Muscle layer of colon (tissue), 2 donors: Measurements from ENCODE around the gene PABPC3.

ENCODE experiments used
- H3K27ac ChIP-seq: one replicate; pipeline ENCODE4 v1.7.0; 2013; ENCODE audit warnings: low read depth, mild to moderate bottlenecking, low read length, moderate library complexity
- H3K27me3 ChIP-seq, 2 donors: one replicate each; pipeline ENCODE4 v1.7.0; 2013; ENCODE audit warnings: low read length in 2 of 2, mild to moderate bottlenecking in 2 of 2; ENCODE audit not compliant: insufficient read depth in 2 of 2, control insufficient read depth in 1 of 2
- H3K36me3 ChIP-seq: one replicate; pipeline ENCODE4 v1.7.0; 2013; ENCODE audit warnings: mild to moderate bottlenecking, low read length; ENCODE audit not compliant: insufficient read depth
- H3K4me1 ChIP-seq: one replicate; pipeline ENCODE4 v1.7.0; 2013; ENCODE audit warnings: mild to moderate bottlenecking, low read length; ENCODE audit not compliant: insufficient read depth
- H3K4me3 ChIP-seq, 2 donors: one replicate each; pipeline ENCODE4 v1.7.0; 2013; ENCODE audit warnings: low read length in 2 of 2, low read depth in 1 of 2, mild to moderate bottlenecking in 1 of 2, moderate library complexity in 1 of 2
- H3K9ac ChIP-seq: one replicate; pipeline ENCODE4 v1.7.0; 2013; ENCODE audit warnings: low read length
- H3K9me3 ChIP-seq: one replicate; pipeline ENCODE4 v1.7.0; 2013; ENCODE audit warnings: mild to moderate bottlenecking, low read length
- donor health status: abdominal sarcoma.
- donor health status: Adenocarcinoma of cecum.

The PABPC3 gene

DNA sequence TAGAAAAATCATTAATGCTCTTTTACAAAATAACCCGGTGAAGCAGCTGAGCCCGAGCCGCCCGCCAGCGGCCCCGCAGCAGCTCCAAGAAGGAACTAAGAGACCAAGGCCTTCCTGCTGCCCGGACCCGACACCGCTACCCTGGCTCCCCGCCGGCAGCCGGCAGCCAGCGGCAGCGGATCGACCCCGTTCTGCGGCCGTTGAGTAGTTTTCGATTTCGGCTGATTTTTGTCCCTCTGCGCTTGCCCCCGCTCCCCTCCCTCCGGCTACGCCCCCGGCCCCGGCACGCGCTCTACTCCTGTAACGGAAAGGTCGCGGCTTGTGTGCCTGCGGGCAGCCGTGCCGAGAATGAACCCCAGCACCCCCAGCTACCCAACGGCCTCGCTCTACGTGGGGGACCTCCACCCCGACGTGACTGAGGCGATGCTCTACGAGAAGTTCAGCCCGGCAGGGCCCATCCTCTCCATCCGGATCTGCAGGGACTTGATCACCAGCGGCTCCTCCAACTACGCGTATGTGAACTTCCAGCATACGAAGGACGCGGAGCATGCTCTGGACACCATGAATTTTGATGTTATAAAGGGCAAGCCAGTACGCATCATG is at the start of gene PABPC3:
PABPC3 (plus strand) TSS at position 286 of the 603 bp plus-strand sequence; CDS start at position 349, 63 bp downstream.
- Histone ChIP-seq H3K27ac (no peak within 1 kb of the TSS), H3K27me3 (peaks cover 4% of the 10 kb centered on the region in 2 donors)

DNA sequence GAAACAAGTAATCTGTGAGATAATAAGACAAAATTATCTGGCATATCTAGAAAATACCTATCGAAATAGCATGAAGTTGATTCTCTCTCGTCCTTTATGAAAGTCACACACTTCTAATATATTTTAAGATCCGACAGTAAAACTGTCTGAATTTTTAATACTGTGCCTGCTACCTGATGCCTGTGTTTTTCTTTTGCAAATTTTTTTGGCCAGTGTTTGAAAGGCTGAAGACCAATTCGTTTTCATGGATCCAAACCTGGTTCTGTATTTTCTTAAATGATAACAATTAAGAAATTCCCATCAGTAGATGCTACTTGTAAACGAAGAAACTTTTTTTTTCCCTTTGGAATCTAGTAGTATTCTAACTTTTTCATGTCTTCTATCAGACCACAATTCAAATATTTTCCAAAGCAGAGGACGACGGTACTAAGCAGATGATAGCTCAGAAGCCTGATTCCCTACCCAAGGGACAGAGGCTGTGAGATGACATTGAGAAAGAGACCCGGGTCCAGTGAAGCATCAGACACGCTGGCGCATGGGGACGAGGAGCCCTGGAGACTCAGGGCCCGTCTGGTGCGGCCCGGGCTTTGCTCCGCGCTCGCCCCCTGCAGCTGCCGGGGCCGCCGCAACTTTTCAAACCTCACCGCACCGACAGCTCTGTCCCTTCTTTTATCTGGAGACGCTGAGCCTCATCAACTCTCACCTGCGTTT is 49.5 kb upstream of the PABPC3 start:
- Histone ChIP-seq H3K9ac (no peak overlapping the region), H3K4me3 (peak overlapping the region; percentile 14 to 35), H3K27me3 (peaks cover 4 to 29% of the 10 kb centered on the region in 2 donors), H3K36me3 (no peaks in the 10 kb centered on the region), H3K9me3 (no peaks in the 10 kb centered on the region), H3K4me1 (no peaks in the 10 kb centered on the region), H3K27ac (no peak overlapping the region)

More for the DNA sequence above, at the start of gene PABPC3:
- no peaks in the 10 kb centered on the region for H3K4me1 ChIP-seq
- no peaks in the 10 kb centered on the region for H3K36me3 ChIP-seq
- H3K4me3 ChIP-seq: no peak within 1 kb of the TSS
- no peak within 1 kb of the TSS for H3K9ac ChIP-seq
- no peaks in the 10 kb centered on the region for H3K9me3 ChIP-seq

DNA sequence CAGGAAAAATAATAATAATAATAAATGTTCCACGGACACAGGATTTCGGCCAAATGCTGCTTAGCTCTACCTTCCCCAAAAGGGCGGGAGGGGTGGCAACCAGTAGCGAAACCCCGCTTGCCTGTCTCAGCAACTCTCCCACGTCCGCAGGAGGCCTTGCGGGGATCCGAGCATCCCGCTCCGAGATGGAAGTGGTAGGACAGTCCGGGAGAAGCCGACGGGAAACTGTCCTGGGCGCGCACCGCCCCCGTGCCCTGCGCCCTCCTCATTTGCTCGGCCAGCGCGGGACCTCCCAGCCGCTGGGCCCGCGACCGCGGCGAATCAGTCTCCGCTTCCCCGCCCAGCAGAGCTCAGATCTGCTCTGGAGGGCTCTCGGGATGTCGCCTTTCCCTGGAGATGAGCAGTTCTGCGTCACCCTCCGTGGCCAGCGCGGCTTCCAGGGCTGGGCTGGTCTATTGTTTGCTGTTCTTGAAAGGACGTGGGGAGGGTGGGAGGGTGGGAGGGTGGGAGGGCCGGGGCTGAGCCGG is 48.9 kb upstream of the PABPC3 start:
- Histone ChIP-seq H3K4me3 (peak overlapping the region; percentile 14 to 35), H3K9me3 (no peaks in the 10 kb centered on the region), H3K27me3 (peaks cover 4 to 29% of the 10 kb centered on the region in 2 donors)

DNA sequence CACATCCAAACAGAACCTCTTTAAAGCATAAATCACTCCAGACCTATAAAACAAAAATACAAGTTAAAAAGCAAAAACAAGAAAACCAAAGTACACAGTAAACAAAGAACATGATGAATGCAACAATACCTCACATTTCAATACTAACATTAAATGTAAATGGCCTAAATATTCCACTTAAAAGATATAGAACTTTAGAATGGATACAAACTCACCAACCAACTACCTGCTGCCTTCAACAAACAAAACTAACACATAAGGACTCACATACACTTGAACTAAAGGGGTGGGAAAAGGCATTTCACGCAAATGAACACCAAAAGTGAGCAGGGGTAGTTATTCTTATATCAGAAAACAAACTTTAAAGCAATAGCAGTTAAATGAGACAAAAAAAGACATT is 44.9 kb upstream of the PABPC3 start:
- Histone ChIP-seq H3K4me1 (no peaks in the 10 kb centered on the region), H3K27me3 (peaks cover 4 to 18% of the 10 kb centered on the region in 2 donors), H3K4me3 (no peak overlapping the region), H3K9ac (no peak overlapping the region), H3K36me3 (no peaks in the 10 kb centered on the region), H3K27ac (no peak overlapping the region), H3K9me3 (no peaks in the 10 kb centered on the region)

More for the DNA sequence above, 48.9 kb upstream of the PABPC3 start:
- Histone ChIP-seq H3K9ac (no peak overlapping the region), H3K36me3 (no peaks in the 10 kb centered on the region), H3K27ac (no peak overlapping the region), H3K4me1 (no peaks in the 10 kb centered on the region)

DNA sequence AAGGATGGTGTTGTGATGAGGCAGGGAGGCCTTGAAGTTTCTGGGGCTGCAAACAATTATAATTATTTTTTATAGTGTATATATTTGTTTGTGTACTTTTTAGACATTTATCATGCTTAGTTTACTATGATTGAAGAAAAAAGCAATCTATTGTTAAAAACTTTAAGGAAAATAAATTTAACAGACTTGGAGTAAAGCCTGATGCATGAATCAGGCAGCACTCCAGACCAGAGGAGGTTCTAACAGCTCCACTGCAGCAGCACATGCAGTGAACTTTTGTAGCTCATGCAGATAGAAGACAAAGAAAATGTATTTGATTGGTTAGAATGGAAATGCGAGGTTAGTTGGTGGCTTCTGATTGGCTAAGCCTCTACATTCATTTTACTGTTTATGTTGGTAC is 36.8 kb upstream of the PABPC3 start:
- Histone ChIP-seq H3K9ac (no peak overlapping the region), H3K36me3 (no peaks in the 10 kb centered on the region), H3K4me3 (no peak overlapping the region), H3K27ac (no peak overlapping the region), H3K27me3 (no peaks in the 10 kb centered on the region), H3K9me3 (no peaks in the 10 kb centered on the region), H3K4me1 (no peaks in the 10 kb centered on the region)

DNA sequence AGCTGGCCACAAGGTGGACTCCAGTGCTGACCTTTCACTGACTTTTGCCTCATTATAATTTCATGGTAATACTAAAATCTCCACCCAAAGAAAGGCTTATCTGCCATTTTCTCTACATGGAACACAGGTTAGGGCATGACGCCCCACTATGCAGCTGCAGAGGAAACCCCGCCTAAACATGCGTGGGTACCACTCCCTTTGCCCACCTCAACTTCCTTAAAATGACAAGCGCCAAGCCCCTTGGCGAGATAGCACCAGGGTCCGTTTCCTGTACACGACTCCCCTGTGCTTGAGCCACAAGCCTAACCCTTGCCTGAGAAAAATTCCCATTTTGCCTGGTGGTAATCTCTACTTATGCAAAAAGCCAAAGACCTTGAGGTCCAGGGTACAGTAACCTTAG is 36.0 kb upstream of the PABPC3 start:
- no peaks in the 10 kb centered on the region for H3K9me3 ChIP-seq
- no peaks in the 10 kb centered on the region for H3K4me1 ChIP-seq
- H3K27ac ChIP-seq: no peak overlapping the region
- no peak overlapping the region for H3K4me3 ChIP-seq
- no peak overlapping the region for H3K9ac ChIP-seq
- no peaks in the 10 kb centered on the region for H3K27me3 ChIP-seq
- no peaks in the 10 kb centered on the region for H3K36me3 ChIP-seq

DNA sequence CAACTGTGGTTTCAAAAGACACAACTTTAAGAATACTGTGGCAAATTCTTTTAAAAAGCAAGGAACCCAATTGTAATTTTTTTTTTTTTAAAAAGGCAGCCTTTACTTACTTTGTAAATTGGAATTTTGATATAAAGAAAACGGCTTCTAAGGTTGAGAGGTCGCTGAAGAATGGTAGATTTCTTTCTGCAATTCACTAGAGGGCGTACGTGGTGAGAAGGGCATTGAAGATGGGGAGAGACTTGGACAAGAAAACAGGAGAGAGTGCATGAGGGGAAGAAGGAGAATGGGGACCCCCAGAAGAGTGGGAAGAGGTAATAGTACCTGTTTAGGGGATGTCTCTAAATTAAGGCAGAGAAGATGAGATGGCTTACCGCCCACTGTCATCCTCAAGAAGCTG is 33.5 kb upstream of the PABPC3 start:
- Histone ChIP-seq H3K4me1 (no peaks in the 10 kb centered on the region), H3K36me3 (no peaks in the 10 kb centered on the region), H3K4me3 (no peak overlapping the region), H3K9me3 (no peaks in the 10 kb centered on the region), H3K27ac (no peak overlapping the region), H3K9ac (no peak overlapping the region), H3K27me3 (no peaks in the 10 kb centered on the region)

DNA sequence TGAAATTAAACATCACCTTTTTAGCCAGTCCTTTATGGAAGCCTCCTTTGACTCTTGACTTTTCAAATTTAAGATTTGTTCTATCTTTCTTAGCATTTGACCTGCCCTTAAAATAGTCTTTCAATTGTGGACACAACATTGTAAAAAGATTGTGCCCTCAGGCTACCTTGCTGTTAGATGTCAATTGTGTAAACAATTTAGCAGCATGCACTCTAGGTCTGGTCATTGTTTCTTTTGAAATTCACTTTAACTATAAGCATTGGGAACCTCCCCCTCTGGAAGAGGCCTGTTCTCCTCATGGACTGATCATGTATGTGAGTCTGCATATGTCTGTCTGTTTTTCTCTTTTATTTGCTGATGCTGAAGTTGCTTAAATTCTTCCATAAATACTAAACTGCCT is 31.5 kb upstream of the PABPC3 start:
- Histone ChIP-seq H3K36me3 (no peaks in the 10 kb centered on the region), H3K9me3 (no peaks in the 10 kb centered on the region), H3K27me3 (no peaks in the 10 kb centered on the region), H3K4me3 (no peak overlapping the region), H3K9ac (no peak overlapping the region), H3K27ac (no peak overlapping the region), H3K4me1 (no peaks in the 10 kb centered on the region)

DNA sequence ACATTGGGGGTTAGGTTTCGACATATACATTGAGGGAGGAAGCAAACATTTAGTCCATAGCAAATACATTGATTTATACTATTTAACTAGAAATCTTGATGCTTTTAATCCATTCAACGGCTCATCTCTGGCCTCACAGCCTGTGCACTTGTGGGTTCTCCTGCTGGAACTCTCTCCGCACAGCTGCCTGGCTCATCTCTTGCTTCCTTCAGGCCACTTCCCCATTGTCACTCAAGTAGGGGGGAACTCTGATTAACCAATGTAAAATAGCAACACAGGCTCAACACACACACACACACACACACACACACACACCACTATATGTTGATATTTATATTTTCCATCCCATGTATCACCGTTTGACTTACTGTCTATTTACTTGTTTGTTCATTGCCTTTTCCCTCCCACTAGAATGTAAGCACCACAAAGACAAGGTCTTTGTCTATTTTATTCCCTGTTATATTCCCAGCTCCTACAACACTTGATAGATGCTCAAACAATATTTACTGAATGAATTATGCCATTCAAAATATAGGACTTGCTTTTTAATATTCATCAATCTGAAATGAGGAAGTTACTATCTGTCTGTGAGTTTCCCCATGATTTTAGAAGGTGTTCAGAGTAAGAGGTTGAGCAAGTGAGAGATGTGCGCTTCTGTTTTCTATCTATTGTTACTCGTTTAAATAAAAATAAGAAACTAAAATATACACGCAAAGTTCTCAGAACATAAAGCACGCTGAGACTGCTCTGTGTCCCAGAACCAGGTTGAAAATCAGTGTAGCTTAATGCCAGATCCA is 29.8 kb upstream of the PABPC3 start:
- no peaks in the 10 kb centered on the region for H3K27me3 ChIP-seq
- no peak overlapping the region for H3K4me3 ChIP-seq
- no peaks in the 10 kb centered on the region for H3K36me3 ChIP-seq
- H3K4me1 ChIP-seq: no peaks in the 10 kb centered on the region
- H3K27ac ChIP-seq: no peak overlapping the region
- no peak overlapping the region for H3K9ac ChIP-seq
- no peaks in the 10 kb centered on the region for H3K9me3 ChIP-seq

DNA sequence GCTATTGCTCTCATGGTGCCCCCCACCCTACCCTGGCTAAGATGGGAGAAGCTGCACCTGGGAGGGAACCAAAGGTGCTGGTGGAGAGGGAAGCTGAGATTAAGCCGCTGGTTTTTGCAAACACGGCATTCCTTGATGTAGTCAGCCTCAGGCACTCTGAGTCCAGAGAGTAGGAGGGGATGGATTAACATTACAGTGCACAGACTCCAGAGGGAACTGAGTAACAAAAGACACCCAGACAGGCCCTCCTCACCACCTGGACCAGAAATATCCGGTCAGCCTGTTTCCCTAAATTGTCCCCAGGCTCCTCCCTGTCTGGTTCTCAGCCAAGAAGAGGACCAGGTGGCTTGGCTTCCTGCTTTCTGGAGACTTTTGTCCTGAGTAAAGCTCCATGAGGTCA is 28.9 kb upstream of the PABPC3 start:
- no peaks in the 10 kb centered on the region for H3K36me3 ChIP-seq
- H3K9me3 ChIP-seq: no peaks in the 10 kb centered on the region
- H3K27ac ChIP-seq: no peak overlapping the region
- no peaks in the 10 kb centered on the region for H3K4me1 ChIP-seq
- no peak overlapping the region for H3K9ac ChIP-seq
- H3K4me3 ChIP-seq: no peak overlapping the region
- H3K27me3 ChIP-seq: no peaks in the 10 kb centered on the region

DNA sequence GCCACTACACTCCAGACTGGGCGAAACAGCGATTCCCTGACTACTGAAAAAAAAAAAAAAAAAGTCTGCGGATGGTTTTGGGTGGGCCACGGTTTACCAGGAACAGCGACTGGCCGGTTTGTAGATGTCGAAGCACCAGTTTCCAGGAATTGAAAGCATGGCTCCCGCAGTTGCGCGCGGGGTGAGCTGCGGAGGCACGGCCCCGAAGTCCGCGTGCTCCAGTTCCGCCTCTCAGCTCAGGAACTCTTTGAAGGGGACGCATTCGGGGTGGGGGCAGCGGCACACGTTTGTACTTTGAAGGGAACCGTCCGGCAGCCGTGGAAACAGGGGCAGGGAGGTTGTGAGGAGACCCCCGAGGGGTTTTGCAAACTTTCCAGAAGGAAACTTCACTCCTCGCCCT is 27.1 kb upstream of the PABPC3 start:
- Histone ChIP-seq H3K4me3 (no peak overlapping the region), H3K9me3 (no peaks in the 10 kb centered on the region), H3K9ac (no peak overlapping the region), H3K27me3 (no peaks in the 10 kb centered on the region), H3K4me1 (no peaks in the 10 kb centered on the region), H3K27ac (no peak overlapping the region), H3K36me3 (no peaks in the 10 kb centered on the region)
